Esophagus squamous epithelium (tissue), 4 donors: ENCODE measurements around the gene ANO2.

Experiments
- CTCF ChIP-seq, 6 experiments: fragments of 450-650 bp in 4 of 6; fragments of 200-600 bp in 2 of 6; sonication (generic) in 2 of 6; IDR thresholded peaks; one replicate each; pipeline ENCODE4 v1.5.1; 2016 to 2019; ENCODE audit warnings: antibody characterized with exemption in 6 of 6, mild to moderate bottlenecking in 4 of 6, moderate library complexity in 4 of 6
- POLR2A ChIP-seq, 4 donors: fragments of 450-650 bp; IDR thresholded peaks; one replicate each; pipeline ENCODE4 v1.6.1; 2017; ENCODE audit warnings: antibody characterized with exemption in 4 of 4, mild to moderate bottlenecking in 4 of 4, moderate library complexity in 3 of 4

- TF ChIP-seq CTCF (IDR thresholded peaks at IDR 0.05) (no peak), POLR2A (IDR thresholded peaks at IDR 0.05) (no peak)
Observed at GRCh38 chr12:5525783-5526367, 419.2 kb downstream of the ANO2 start.
